D721Med (cell line): ENCODE measurements around the gene CD44.

ENCODE experiments used
- DNase-seq: peaks from one replicate; pipeline ENCODE4 v3.0.0; 2011; ENCODE audit warnings: low spot score; ENCODE audit not compliant: insufficient read length
- FAIRE-seq: peaks from 2 replicates; lab custom pipeline; 2011; peaks lifted over from hg19 to GRCh38; lab: Jason Lieb, UNC
- CTCF ChIP-seq: IDR thresholded peaks from 2 replicates; pipeline ENCODE4 v1.5.1; 2012; ENCODE audit warnings: mild to moderate bottlenecking, control low read depth; ENCODE audit not compliant: insufficient read depth; ENCODE audit errors: missing control alignments

Gene CD44

GRCh38 chr11:35227576-35228327 is 88.8 kb downstream of the CD44 start:
- no peak for TF ChIP-seq CTCF
- FAIRE-seq (no peak), DNase-seq (no peak)

GRCh38 chr11:35228328-35228725 is 89.4 kb downstream of the CD44 start:
- DNase-seq (no peak), FAIRE-seq (no peak)
- TF ChIP-seq CTCF, result no peak

GRCh38 chr11:35230388-35230787 is 91.4 kb downstream of the CD44 start:
- no peak for FAIRE-seq

GRCh38 chr11:35231076-35231860 is 92.3 kb downstream of the CD44 start:
- DNase-seq (no peak), FAIRE-seq (no peak)
- TF ChIP-seq CTCF, result no peak

More at GRCh38 chr11:35230388-35230787, 91.4 kb downstream of the CD44 start:
- no peak for TF ChIP-seq CTCF
- DNase-seq, result no peak

- DNase-seq, result no peak
- no peak for FAIRE-seq
- TF ChIP-seq CTCF, result no peak
These were observed 93.9 kb downstream of the CD44 start for GRCh38 chr11:35232891-35233330.

GRCh38 chr11:35233518-35233917 is 94.5 kb downstream of the CD44 start:
- no peak for FAIRE-seq
- DNase-seq, result no peak
- TF ChIP-seq CTCF, result no peak
